ENCODE measurements around the gene SRC. TPM values are rescaled to one million over a fixed set of nuclear protein-coding genes. Genes with fewer than 3 reads are reported as not detected.
A peak's percentile ranks its signal among the peaks of the same experiment; 100 is the strongest.

SRC gene
- total RNA-seq, 4 donors from 2014 or later = 23.4 to 36.9 (median 29.0) TPM

GRCh38 chr20:37393196-37393862 lies 47.4 kb downstream of the SRC start:
- peaks cover 0 to 23% (median 7%) of the 10 kb centered on the region in 4 donors for H3K4me1 ChIP-seq
- TF ChIP-seq POLR2A (IDR thresholded peaks at IDR 0.05) = no peak
- no peak for TF ChIP-seq EP300 (IDR thresholded peaks at IDR 0.05)
- no peak for TF ChIP-seq CTCF (IDR thresholded peaks at IDR 0.05)
- H3K27me3 ChIP-seq = no peaks in the 10 kb centered on the region
- H3K4me3 ChIP-seq = no peak overlapping the region
- WGBS, 2 donors = 80 to 82% methylated on average over 8 to 11 of the region's 11 CpGs
- H3K27ac ChIP-seq = no peak overlapping the region
- DNase-seq (ENCODE audit: low spot score in 2 of 2) = no peak
- peaks cover 0 to 70% (median 0%) of the 10 kb centered on the region in 3 donors for H3K36me3 ChIP-seq
- H3K9me3 ChIP-seq = no peaks in the 10 kb centered on the region

- TF ChIP-seq POLR2A (IDR thresholded peaks at IDR 0.05) (no peak), EP300 (IDR thresholded peaks at IDR 0.05) (no peak), CTCF (IDR thresholded peaks at IDR 0.05) (no peak)
- Histone ChIP-seq H3K27ac (no peak overlapping the region), H3K27me3 (no peaks in the 10 kb centered on the region), H3K36me3 (peaks cover 0 to 70% (median 0%) of the 10 kb centered on the region in 3 donors), H3K9me3 (no peaks in the 10 kb centered on the region), H3K4me1 (peaks cover 0 to 23% (median 7%) of the 10 kb centered on the region in 4 donors), H3K4me3 (no peak overlapping the region)
- DNase-seq (ENCODE audit: low spot score in 2 of 2) = no peak
- WGBS, 2 donors = 83 to 87% methylated on average over 22 of the region's 22 CpGs
Measured at GRCh38 chr20:37393863-37394542, 48.1 kb downstream of the SRC start.

GRCh38 chr20:37394543-37395409 lies 48.8 kb downstream of the SRC start:
- Histone ChIP-seq H3K9me3 (no peaks in the 10 kb centered on the region), H3K27me3 (no peaks in the 10 kb centered on the region), H3K4me1 (peaks cover 0 to 23% (median 7%) of the 10 kb centered on the region in 4 donors), H3K27ac (peak overlapping the region in 1 of 4 donors; percentile 42), H3K4me3 (no peak overlapping the region), H3K36me3 (peaks cover 0 to 70% (median 0%) of the 10 kb centered on the region in 3 donors)
- WGBS, 2 donors = 70 to 73% methylated on average over 18 to 19 of the region's 19 CpGs
- no peak for DNase-seq (ENCODE audit: low spot score in 2 of 2)
- TF ChIP-seq CTCF (IDR thresholded peaks at IDR 0.05) (no peak), POLR2A (IDR thresholded peaks at IDR 0.05) (no peak), EP300 (IDR thresholded peaks at IDR 0.05) (no peak)

- peaks cover 0 to 74% (median 0%) of the 10 kb centered on the region in 3 donors for H3K36me3 ChIP-seq
Measured at GRCh38 chr20:37395410-37395797, 49.5 kb downstream of the SRC start.

More at GRCh38 chr20:37395410-37395797, 49.5 kb downstream of the SRC start:
- Histone ChIP-seq H3K9me3 (no peaks in the 10 kb centered on the region), H3K27ac (peak overlapping the region in 1 of 4 donors; percentile 42), H3K4me3 (no peak overlapping the region), H3K4me1 (peaks cover 0 to 23% (median 7%) of the 10 kb centered on the region in 4 donors), H3K27me3 (no peaks in the 10 kb centered on the region)
- WGBS, 2 donors = 25 to 51% methylated on average over 2 to 9 of the region's 9 CpGs
- TF ChIP-seq POLR2A (IDR thresholded peaks at IDR 0.05) (no peak), EP300 (IDR thresholded peaks at IDR 0.05) (no peak), CTCF (IDR thresholded peaks at IDR 0.05) (no peak)
- no peak for DNase-seq (ENCODE audit: low spot score in 2 of 2)

All from tibial nerve (tissue), 4 donors.